GM19438 (cell line): ENCODE measurements around the gene GHRL.
A peak's percentile ranks its signal among the peaks of the same experiment; 100 is the strongest.

Experiments
- ATAC-seq: cut with Tn5 transposase; IDR thresholded peaks from one replicate; pipeline ENCODE4 v1.9.1; 2021; ENCODE audit warnings: low read depth; ENCODE audit not compliant: unreplicated experiment

The GHRL gene

GRCh38 chr3:10292505-10293419 is at the start of gene GHRL:
TSS of gene GHRL (minus strand) at chr3:10292947. CDS start at chr3:10290180, 2,767 bp downstream.
- peak; percentile 72 for ATAC-seq

GRCh38 chr3:10341901-10342398 is 49.2 kb upstream of the GHRL start:
- no peak for ATAC-seq

- no peak for ATAC-seq
These were observed 47.7 kb upstream of the GHRL start for GRCh38 chr3:10340476-10340875.

- ATAC-seq = no peak
These were observed 47.3 kb upstream of the GHRL start for GRCh38 chr3:10340046-10340445.

- ATAC-seq = no peak
These were observed 46.7 kb upstream of the GHRL start for GRCh38 chr3:10339376-10339955.

GRCh38 chr3:10338591-10339353 is 46.0 kb upstream of the GHRL start:
- ATAC-seq = no peak

- ATAC-seq = no peak
These were observed 45.4 kb upstream of the GHRL start for GRCh38 chr3:10338164-10338470.

- ATAC-seq = no peak
These were observed 44.8 kb upstream of the GHRL start for GRCh38 chr3:10337323-10338163.

- no peak for ATAC-seq
These were observed 44.0 kb upstream of the GHRL start for GRCh38 chr3:10336761-10337160.

- no peak for ATAC-seq
These were observed 43.3 kb upstream of the GHRL start for GRCh38 chr3:10335871-10336622.

GRCh38 chr3:10335190-10335738 is 42.5 kb upstream of the GHRL start:
- no peak for ATAC-seq

GRCh38 chr3:10334459-10334858 is 41.7 kb upstream of the GHRL start:
- no peak for ATAC-seq

- ATAC-seq = no peak
These were observed 41.3 kb upstream of the GHRL start for GRCh38 chr3:10334042-10334441.

GRCh38 chr3:10333349-10333650 is 40.6 kb upstream of the GHRL start:
- ATAC-seq = no peak

GRCh38 chr3:10332481-10333348 is 40.0 kb upstream of the GHRL start:
- no peak for ATAC-seq

- ATAC-seq = no peak
These were observed 38.6 kb upstream of the GHRL start for GRCh38 chr3:10331320-10331719.

GRCh38 chr3:10330319-10330718 is 37.6 kb upstream of the GHRL start:
- no peak for ATAC-seq

- no peak for ATAC-seq
These were observed 36.8 kb upstream of the GHRL start for GRCh38 chr3:10329495-10330015.
